Endothelial cell of umbilical vein (primary cell): ENCODE measurements around the gene FAM120AOS. TPM values are rescaled to one million over a fixed set of nuclear protein-coding genes. Genes with fewer than 3 reads are reported as not detected.

Source experiments
- BruUV-seq: library from RNA; stranded (reverse); fragments of 400-500 nt; replicated peaks from 2 replicates; lab custom pipeline; 2021; lab: Mats Ljungman, UMichigan
- CTCF ChIA-PET: fragments of 300-600, 350-600 bp; sonication (Branson Sonifier 250); formaldehyde crosslinking; loops from one replicate; lab custom pipeline; 2021; ENCODE audit warnings: antibody characterized with exemption, inconsistent platforms; lab: Charles Lee
- POLR2A ChIA-PET: fragments of 300-600, 350-600 bp; sonication (Branson Sonifier 250); formaldehyde crosslinking; loops from one replicate; lab custom pipeline; 2021; ENCODE audit warnings: antibody characterized with exemption, inconsistent platforms; lab: Charles Lee
- DNase-seq: peaks from one replicate; pipeline ENCODE4 v3.0.0-alpha.2; 2011; ENCODE audit warnings: low read depth, low spot score
- FAIRE-seq: peaks from 2 replicates; lab custom pipeline; 2011; peaks lifted over from hg19 to GRCh38; lab: Jason Lieb, UNC
- H2AFZ ChIP-seq: 2 replicates; pipeline ENCODE4 v1.6.0; 2012; ENCODE audit warnings: low read depth, low read length, control low read depth, inconsistent platforms
- H3K27ac ChIP-seq: 2 replicates; pipeline ENCODE4 v1.5.1; 2011; ENCODE audit warnings: low read depth, mild to moderate bottlenecking, control low read depth, low read length, moderate library complexity; ENCODE audit not compliant: insufficient read depth
- H3K27me3 ChIP-seq, 2 experiments: 2 replicates each; pipeline versions ENCODE4 v1.6.0 to v1.6.1; 2011; ENCODE audit warnings: low read length in 2 of 2, mixed read lengths in 1 of 2; ENCODE audit not compliant: control insufficient read depth in 2 of 2, insufficient read depth in 2 of 2
- H3K36me3 ChIP-seq, 2 experiments: 2 replicates in 1 of 2; 3 replicates in 1 of 2; pipeline ENCODE4 v1.5.1; 2011; ENCODE audit warnings: low read length in 2 of 2, mild to moderate bottlenecking in 1 of 2, moderate library complexity in 1 of 2; ENCODE audit not compliant: control insufficient read depth in 2 of 2, insufficient read depth in 2 of 2; ENCODE audit errors: extremely low read depth in 1 of 2
- H3K4me1 ChIP-seq: 3 replicates; pipeline ENCODE4 v1.5.1; 2011; ENCODE audit warnings: mild to moderate bottlenecking, low read length; ENCODE audit not compliant: control insufficient read depth, insufficient read depth; ENCODE audit errors: extremely low read depth
- H3K4me2 ChIP-seq: 2 replicates; pipeline ENCODE4 v1.6.1; 2011; ENCODE audit warnings: low read length, control low read depth, mixed read lengths; ENCODE audit not compliant: insufficient read depth
- H3K4me3 ChIP-seq, 3 experiments: fragments of 200-600 bp in 1 of 3; sonication (generic), shearing (Covaris generic) in 1 of 3; replicated peaks in 1 of 3; 2 replicates each; pipeline ENCODE4 v1.5.1; 2011 to 2016; ENCODE audit warnings: control low read depth in 3 of 3, low read length in 3 of 3, mild to moderate bottlenecking in 2 of 3, inconsistent platforms in 1 of 3, low read depth in 1 of 3, moderate library complexity in 1 of 3; ENCODE audit not compliant: insufficient read depth in 1 of 3
- H3K79me2 ChIP-seq: 2 replicates; pipeline ENCODE4 v1.6.0; 2012; ENCODE audit warnings: low read length, inconsistent platforms; ENCODE audit not compliant: control insufficient read depth, insufficient read depth
- H3K9ac ChIP-seq: replicated peaks from 2 replicates; pipeline ENCODE3; 2011; ENCODE audit warnings: low read length, control low read depth; ENCODE audit not compliant: insufficient read depth; ENCODE audit errors: extremely low read depth
- H3K9me1 ChIP-seq: replicated peaks from 3 replicates; pipeline ENCODE4 v1.6.0; 2011; ENCODE audit warnings: mild to moderate bottlenecking, low read length; ENCODE audit not compliant: control insufficient read depth, insufficient read depth; ENCODE audit errors: extremely low read depth
- H3K9me3 ChIP-seq: replicated peaks from 2 replicates; pipeline ENCODE4 v1.5.1; 2012; ENCODE audit warnings: low read length, inconsistent platforms; ENCODE audit not compliant: control insufficient read depth, insufficient read depth
- H4K20me1 ChIP-seq: replicated peaks from 2 replicates; pipeline ENCODE3; 2011; ENCODE audit warnings: mild to moderate bottlenecking, low read length; ENCODE audit not compliant: control insufficient read depth, insufficient read depth; ENCODE audit errors: extremely low read depth
- CTCF ChIP-seq, 2 donors: IDR thresholded peaks; 1 replicate in 1 of 2; 2 replicates in 1 of 2; pipeline ENCODE4 v1.5.1; 2011; ENCODE audit warnings: low read length in 2 of 2, mild to moderate bottlenecking in 2 of 2, moderate library complexity in 2 of 2, control low read depth in 1 of 2, inconsistent platforms in 1 of 2, low read depth in 1 of 2; ENCODE audit not compliant: insufficient read depth in 1 of 2; ENCODE audit errors: extremely low read depth in 1 of 2
- EZH2 ChIP-seq: IDR thresholded peaks from 2 replicates; pipeline ENCODE4 v1.6.1; 2012; ENCODE audit warnings: borderline replicate concordance, low read depth, mild to moderate bottlenecking, moderate library complexity, low read length, inconsistent platforms; ENCODE audit not compliant: severe bottlenecking
- FOS ChIP-seq: IDR thresholded peaks from 2 replicates; pipeline ENCODE4 v1.6.1; 2011; ENCODE audit warnings: mild to moderate bottlenecking, low read length, moderate library complexity, borderline replicate concordance; ENCODE audit not compliant: insufficient read depth
- GATA2 ChIP-seq: IDR thresholded peaks from 2 replicates; pipeline ENCODE4 v1.7.0; 2011; ENCODE audit warnings: low read depth, mild to moderate bottlenecking, moderate library complexity, mixed read lengths, low read length; ENCODE audit not compliant: insufficient read length, insufficient read depth
- JUN ChIP-seq: IDR thresholded peaks from 2 replicates; pipeline ENCODE4 v1.6.1; 2011; ENCODE audit warnings: borderline replicate concordance, low read depth; ENCODE audit not compliant: insufficient read length, insufficient read depth
- MYC ChIP-seq: IDR thresholded peaks from one replicate; pipeline ENCODE4 v1.6.1; 2011; ENCODE audit warnings: mild to moderate bottlenecking, low read depth, low read length
- POLR2A ChIP-seq: IDR thresholded peaks from 2 replicates; pipeline ENCODE4 v1.6.1; 2012; ENCODE audit warnings: low read depth, mild to moderate bottlenecking, control low read depth, low read length
- POLR2AphosphoS5 ChIP-seq: IDR thresholded peaks from 2 replicates; pipeline ENCODE4 v1.6.1; 2012; ENCODE audit warnings: low read depth, mild to moderate bottlenecking, control low read depth, low read length, moderate library complexity; ENCODE audit not compliant: insufficient read depth
- dilution Hi-C: fragments of 300-500 bp; cut with MboI; formaldehyde crosslinking; loops from one replicate; pipeline ENCODE4 v1.15.0; 2019; ENCODE audit warnings: low sequenced_read_pairs; ENCODE audit not compliant: extremely low pct_ligation_motif_present
- intact Hi-C: fragments of 100-400 bp; cut with micrococcal nuclease; formaldehyde crosslinking; loops from one replicate; pipeline ENCODE4 v1.10.0; 2022
- polyA plus RNA-seq, 4 experiments: library from polyadenylated mRNA; depleted of rRNA in 3 of 4; stranded (reverse) in 3 of 4; unstranded in 1 of 4; fragments of >200 nt; gene quantifications; 2 replicates each; pipeline versions ENCODE4 v1.2.1 to v1.2.3, GENCODE V29; 2011 to 2012; ENCODE audit warnings: missing spikeins in 1 of 4
- total RNA-seq: library from RNA; stranded (reverse); gene quantifications from 2 replicates; pipeline ENCODE4 v1.2.3, GENCODE V29; 2021

The FAM120AOS gene
- total and polyA plus RNA-seq, 2 donors (not counting 3 experiments of a cell fraction or from before 2014, with no cell fraction given) = 25.9 to 32.4 TPM

- peaks cover 82% of the 10 kb centered on the region for H3K79me2 ChIP-seq
- no TSS peak for BruUV-seq
- CTCF ChIA-PET = interaction anchor here (1.2 kb wide), 1 partner anchor 11 kb away, joined by 5 read pairs; no protein-coding TSS in a partner anchor
Measured at GRCh38 chr9:93488244-93488643, 34.9 kb upstream of the FAM120AOS start.

More at GRCh38 chr9:93488244-93488643, 34.9 kb upstream of the FAM120AOS start:
- H3K4me1 ChIP-seq = peaks cover 12% of the 10 kb centered on the region
- no peaks in the 10 kb centered on the region for H3K9me1 ChIP-seq
- H3K9ac ChIP-seq = no peak overlapping the region
- no peak overlapping the region for H3K27ac ChIP-seq
- H3K36me3 ChIP-seq = peaks cover 0 to 3% of the 10 kb centered on the region in 2 experiments
- no peaks in the 10 kb centered on the region for H3K27me3 ChIP-seq
- H3K4me3 ChIP-seq = no peak overlapping the region
- TF ChIP-seq CTCF (IDR thresholded peaks at IDR 0.05; ENCODE audit: extremely low read depth in 1 of 2, insufficient read depth in 1 of 2, low read depth in 1 of 2, low read length in 2 of 2) (no peak), EZH2 (no peak), MYC (no peak), GATA2 (no peak), JUN (no peak), POLR2A (no peak), POLR2AphosphoS5 (no peak), FOS (no peak)
- no peak for DNase-seq
- POLR2A ChIA-PET = no interaction called here
- no peaks in the 10 kb centered on the region for H4K20me1 ChIP-seq
- FAIRE-seq = no peak
- dilution Hi-C loops = no loop called here
- intact Hi-C loops = no loop called here
- no peaks in the 10 kb centered on the region for H3K9me3 ChIP-seq
- no peak overlapping the region for H3K4me2 ChIP-seq
- no peak overlapping the region for H2AFZ ChIP-seq
